ENCODE data around the gene IGFL3.

IGFL3 gene

GRCh38 chr19:46150606-46151005, 26.1 kb upstream of the IGFL3 start:
- no peak overlapping the region for H3K4me3 ChIP-seq (ENCODE audit: low read depth, low read length)
- no peak for TF ChIP-seq CTCF (IDR thresholded peaks at IDR 0.05; ENCODE audit: low read depth, low read length, missing control alignments)
- DNase-seq (ENCODE audit: low read depth), result no peak

GRCh38 chr19:46147791-46148288, 23.4 kb upstream of the IGFL3 start, which contains the start of gene IGFL2:
Gene IGFL2, plus strand, starts transcription at chr19:46148238. Its CDS starts 41 bp downstream, at chr19:46148279.
- H3K4me3 ChIP-seq (ENCODE audit: low read depth, low read length), result no peak within 1 kb of the TSS
- no peak for TF ChIP-seq CTCF (IDR thresholded peaks at IDR 0.05; ENCODE audit: low read depth, low read length, missing control alignments)
- no peak for DNase-seq (ENCODE audit: low read depth)

GRCh38 chr19:46147166-46147740, 22.8 kb upstream of the IGFL3 start:
- DNase-seq (ENCODE audit: low read depth), result no peak
- H3K4me3 ChIP-seq (ENCODE audit: low read depth, low read length), result no peak overlapping the region
- no peak for TF ChIP-seq CTCF (IDR thresholded peaks at IDR 0.05; ENCODE audit: low read depth, low read length, missing control alignments)

GRCh38 chr19:46144756-46145155, 20.3 kb upstream of the IGFL3 start:
- TF ChIP-seq CTCF (IDR thresholded peaks at IDR 0.05; ENCODE audit: low read depth, low read length, missing control alignments), result no peak
- DNase-seq (ENCODE audit: low read depth), result no peak

GRCh38 chr19:46142294-46142693, 17.8 kb upstream of the IGFL3 start:
- TF ChIP-seq CTCF (IDR thresholded peaks at IDR 0.05; ENCODE audit: low read depth, low read length, missing control alignments), result no peak
- H3K4me3 ChIP-seq (ENCODE audit: low read depth, low read length), result no peak overlapping the region
- no peak for DNase-seq (ENCODE audit: low read depth)

More at GRCh38 chr19:46144756-46145155, 20.3 kb upstream of the IGFL3 start:
- no peak overlapping the region for H3K4me3 ChIP-seq (ENCODE audit: low read depth, low read length)

- no peak for DNase-seq (ENCODE audit: low read depth)
- H3K4me3 ChIP-seq (ENCODE audit: low read depth, low read length), result no peak overlapping the region
- no peak for TF ChIP-seq CTCF (IDR thresholded peaks at IDR 0.05; ENCODE audit: low read depth, low read length, missing control alignments)
Measured at GRCh38 chr19:46141421-46141820, 16.9 kb upstream of the IGFL3 start.

GRCh38 chr19:46137915-46138473, 13.5 kb upstream of the IGFL3 start:
- no peak for DNase-seq (ENCODE audit: low read depth)
- no peak overlapping the region for H3K4me3 ChIP-seq (ENCODE audit: low read depth, low read length)
- TF ChIP-seq CTCF (IDR thresholded peaks at IDR 0.05; ENCODE audit: low read depth, low read length, missing control alignments), result no peak

Measured in GM12864 (cell line).